ENCODE results near the gene DOCK3.

DOCK3 gene

GRCh38 chr3:51393134-51393495 lies 718.4 kb downstream of the DOCK3 start:
- no peak for DNase-seq

- no peak for DNase-seq
Measured at GRCh38 chr3:51393564-51393963, 718.8 kb downstream of the DOCK3 start.

- DNase-seq: no peak
Measured at GRCh38 chr3:51394541-51394940, 719.8 kb downstream of the DOCK3 start.

- DNase-seq: no peak
Measured at GRCh38 chr3:51395493-51396213, 720.9 kb downstream of the DOCK3 start.

GRCh38 chr3:51396401-51396800 lies 721.7 kb downstream of the DOCK3 start:
- no peak for DNase-seq

GRCh38 chr3:51397392-51397791 lies 722.7 kb downstream of the DOCK3 start:
- no peak for DNase-seq

- no peak for DNase-seq
Measured at GRCh38 chr3:51398595-51399310, 724.0 kb downstream of the DOCK3 start.

GRCh38 chr3:51400166-51400565 lies 725.4 kb downstream of the DOCK3 start:
- no peak for DNase-seq

- no peak for DNase-seq
Measured at GRCh38 chr3:51401735-51402134, 727.0 kb downstream of the DOCK3 start.

- no peak for DNase-seq
Measured at GRCh38 chr3:51403675-51404074, 728.9 kb downstream of the DOCK3 start.

- no peak for DNase-seq
Measured at GRCh38 chr3:51408021-51408420, 733.3 kb downstream of the DOCK3 start.

GRCh38 chr3:51408813-51409212 lies 734.1 kb downstream of the DOCK3 start:
- no peak for DNase-seq

GRCh38 chr3:51422211-51422610 lies 747.5 kb downstream of the DOCK3 start:
- DNase-seq: no peak

- no peak for DNase-seq
Measured at GRCh38 chr3:51426921-51427320, 752.2 kb downstream of the DOCK3 start.

- DNase-seq: no peak
Measured at GRCh38 chr3:51429138-51429537, 754.4 kb downstream of the DOCK3 start.
